ENCODE data around the gene ANKFN1. TPM values are rescaled to one million over a fixed set of nuclear protein-coding genes. Genes with fewer than 3 reads are reported as not detected.

The ANKFN1 gene
- total RNA-seq, 1 experiment from 2014 or later: not detected

- Histone ChIP-seq H2BK5ac (ENCODE audit: insufficient read length, low read length) (no peak overlapping the region), H3K79me1 (ENCODE audit: insufficient read depth, low read depth, low read length, poor library complexity, severe bottlenecking) (no peaks in the 10 kb centered on the region), H2AK5ac (ENCODE audit: insufficient read length, low read length) (no peak overlapping the region), H3K27ac (ENCODE audit: insufficient read length, low read depth, low read length) (no peak overlapping the region), H3K14ac (ENCODE audit: insufficient read depth, low read length) (no peak overlapping the region), H2AFZ (ENCODE audit: low read length) (no peak overlapping the region), H3K27me3 (ENCODE audit: insufficient read depth, low read length) (no peaks in the 10 kb centered on the region), H4K5ac (ENCODE audit: insufficient read length, low read depth, low read length) (no peak overlapping the region), H3K9me3 (ENCODE audit: control insufficient read depth, low read depth, low read length) (no peaks in the 10 kb centered on the region), H3T11ph (ENCODE audit: low read length) (no peak overlapping the region), H3K23ac (ENCODE audit: insufficient read length, low read depth, low read length) (no peak overlapping the region), H3K4me1 (ENCODE audit: insufficient read depth, low read length) (0 out of 2 replicates have a peak, but pooled peaks cover 5% of the 10 kb centered on the region), H3K4ac (ENCODE audit: low read depth, low read length) (no peak overlapping the region), H4K20me1 (ENCODE audit: control insufficient read depth, insufficient read depth, insufficient read length) (no peaks in the 10 kb centered on the region), H2BK12ac (ENCODE audit: insufficient read length, low read depth, low read length) (no peak overlapping the region), H2BK20ac (ENCODE audit: low read depth, low read length, poor library complexity, severe bottlenecking) (no peak overlapping the region), H3K18ac (ENCODE audit: insufficient read length, low read depth, low read length) (no peak overlapping the region), H2BK120ac (ENCODE audit: low read depth, low read length, poor library complexity, severe bottlenecking) (no peak overlapping the region), H3K79me2 (ENCODE audit: insufficient read depth, low read length) (no peaks in the 10 kb centered on the region), H3K4me2 (ENCODE audit: insufficient read depth, insufficient read length, low read length) (no peak overlapping the region), H3K9ac (ENCODE audit: extremely low read depth, insufficient read length, low read length) (no peak overlapping the region), H4K91ac (ENCODE audit: insufficient read length, low read depth, low read length) (no peak overlapping the region), H4K8ac (replicated peaks; ENCODE audit: insufficient read length, low read depth, low read length) (no peak overlapping the region), H3K23me2 (ENCODE audit: insufficient read length, low read depth, low read length, poor library complexity, severe bottlenecking) (no peaks in the 10 kb centered on the region), H2BK15ac (ENCODE audit: low read depth, low read length) (no peak overlapping the region), H3K56ac (ENCODE audit: insufficient read length, low read depth, low read length) (no peak overlapping the region)
- no peak overlapping the region for H3K4me3 Mint-ChIP-seq
- WGBS (ENCODE audit: extremely low coverage, insufficient read length, low lambda C conversion rate): no CpG with 5 or more reads among the region's 3 CpGs
- peaks cover 42 to 49% of the 10 kb centered on the region in 2 experiments for H3K4me1 Mint-ChIP-seq
- H3K27me3 Mint-ChIP-seq (ENCODE audit: low read depth): no peaks in the 10 kb centered on the region
- no peaks in the 10 kb centered on the region for H3K9me3 Mint-ChIP-seq
- no peak for DNase-seq
- no peaks in the 10 kb centered on the region for H3K36me3 Mint-ChIP-seq (ENCODE audit: insufficient read depth in 1 of 3, low read depth in 3 of 3)
- TF ChIP-seq CTCF (conservative IDR thresholded peaks at IDR 0.05): peak; percentile 78
- no peak overlapping the region for H3K27ac Mint-ChIP-seq
Observed at GRCh38 chr17:56319531-56319930, 166.3 kb downstream of the ANKFN1 start.
